K562 (cell line): ENCODE results near the gene ABCA4. TPM values are rescaled to one million over a fixed set of nuclear protein-coding genes. Genes with fewer than 3 reads are reported as not detected.
"Not testable (repeated sequence)": the region's sequence is repeated elsewhere in the genome, so short reads cannot be mapped to it uniquely, and the experiment has no call there.

Experiments
- ATAC-seq: fragments of 200-7000 bp; cut with Tn5 transposase; 3 replicates; pipeline ENCODE4 v1.9.1; 2020; ENCODE audit warnings: moderate library complexity
- BruUV-seq: library from RNA; stranded (reverse); fragments of 400-500 nt; replicated peaks from 2 replicates; lab custom pipeline; 2021; lab: Mats Ljungman, UMichigan
- CTCF ChIA-PET: fragments of 300-600 bp; formaldehyde crosslinking; extraction: SDS; loops from one replicate; lab custom pipeline; 2021; ENCODE audit warnings: low intra/inter-chr PET ratio; lab: Yijun Ruan, JAX
- POLR2A ChIA-PET: fragments of 300-600, 350-650 bp; sonication (Branson Sonifier 250); formaldehyde crosslinking; extraction: SDS; loops from one replicate; lab custom pipeline; 2021; ENCODE audit warnings: antibody characterized with exemption, inconsistent platforms; lab: Yijun Ruan, JAX
- DNase-seq, 4 experiments: peaks; one replicate each; pipeline versions ENCODE4 v3.0.0 to v3.0.0-alpha.2; 2011 to 2018; ENCODE audit warnings: low spot score in 3 of 4, mixed read lengths in 3 of 4; ENCODE audit errors: extremely low read depth in 1 of 4
- FAIRE-seq: peaks from 2 replicates; lab custom pipeline; 2011; peaks lifted over from hg19 to GRCh38; lab: Jason Lieb, UNC
- H2AFZ ChIP-seq: 2 replicates; pipeline ENCODE4 v1.6.0; 2011; ENCODE audit warnings: low read depth, low read length, control low read depth, inconsistent platforms
- H3K27ac ChIP-seq: fragments of 200-600 bp; 3 replicates; pipeline ENCODE4 v1.8.0; 2011; ENCODE audit warnings: low read depth, mild to moderate bottlenecking, control low read depth, inconsistent platforms, low read length, moderate library complexity, mixed read lengths; ENCODE audit errors: extremely low read depth
- H3K27me3 ChIP-seq, 2 experiments: fragments of 300-600 bp in 1 of 2; 2 replicates in 1 of 2; 3 replicates in 1 of 2; pipeline versions ENCODE4 v1.6.0 to v1.8.0; 2011; ENCODE audit warnings: inconsistent platforms in 2 of 2, low read length in 2 of 2, mild to moderate bottlenecking in 1 of 2, mixed read lengths in 1 of 2, moderate library complexity in 1 of 2; ENCODE audit not compliant: control insufficient read depth in 2 of 2, insufficient read depth in 2 of 2
- H3K36me3 ChIP-seq: fragments of 300-600 bp; 3 replicates; pipeline ENCODE4 v1.8.0; 2011; ENCODE audit warnings: mild to moderate bottlenecking, low read length, inconsistent platforms; ENCODE audit not compliant: control insufficient read depth, insufficient read depth
- H3K4me1 ChIP-seq, 2 experiments: fragments of 200-600 bp in 1 of 2; replicated peaks in 1 of 2; 2 replicates in 1 of 2; 3 replicates in 1 of 2; pipeline versions ENCODE4 v1.5.1 to v1.8.0; 2011; ENCODE audit warnings: inconsistent platforms in 2 of 2, low read length in 2 of 2, mild to moderate bottlenecking in 1 of 2, mixed read lengths in 1 of 2, moderate library complexity in 1 of 2; ENCODE audit not compliant: control insufficient read depth in 2 of 2, insufficient read depth in 2 of 2
- H3K4me2 ChIP-seq: 2 replicates; pipeline ENCODE4 v1.6.1; 2011; ENCODE audit warnings: low read length, control low read depth, inconsistent platforms, mixed read lengths; ENCODE audit not compliant: insufficient read depth
- H3K4me3 ChIP-seq: fragments of 200-600 bp; sonication (generic), shearing (Covaris generic); 2 replicates; pipeline ENCODE4 v1.5.1; 2016; ENCODE audit warnings: control low read depth, inconsistent platforms
- H3K79me2 ChIP-seq: fragments of 200-600 bp; 3 replicates; pipeline ENCODE4 v1.8.0; 2011; ENCODE audit warnings: low read length, inconsistent platforms; ENCODE audit not compliant: control insufficient read depth, insufficient read depth
- H3K9ac ChIP-seq, 2 experiments: 2 replicates each; pipeline versions ENCODE4 v1.6.0 to v1.6.1; 2011; ENCODE audit warnings: low read depth in 2 of 2, low read length in 2 of 2, control low read depth in 1 of 2, inconsistent platforms in 1 of 2, mild to moderate bottlenecking in 1 of 2, mixed read lengths in 1 of 2; ENCODE audit not compliant: insufficient read depth in 1 of 2
- H3K9me1 ChIP-seq: one replicate; pipeline ENCODE4 v1.6.0; 2011; ENCODE audit warnings: inconsistent platforms, mild to moderate bottlenecking, low read length, moderate library complexity; ENCODE audit not compliant: control insufficient read depth, insufficient read depth
- H3K9me3 ChIP-seq: replicated peaks from 2 replicates; pipeline ENCODE4 v1.5.1; 2011; ENCODE audit warnings: low read depth, low read length, inconsistent platforms; ENCODE audit not compliant: control insufficient read depth, insufficient read depth
- H4K20me1 ChIP-seq: replicated peaks from 2 replicates; pipeline ENCODE4 v1.6.1; 2011; ENCODE audit warnings: low read length, inconsistent platforms, mixed read lengths; ENCODE audit not compliant: control insufficient read depth, insufficient read depth
- CEBPZ ChIP-seq: fragments of 150-350 bp; IDR thresholded peaks from 2 replicates; pipeline ENCODE4 v1.6.1; 2014; ENCODE audit warnings: low read depth, mild to moderate bottlenecking, low read length, borderline replicate concordance
- FOXM1 ChIP-seq, 2 experiments: fragments of 450-650 bp in 1 of 2; sonication (generic) in 1 of 2; formaldehyde crosslinking in 1 of 2; IDR thresholded peaks; 2 replicates each; pipeline versions ENCODE4 v1.6.1 to v1.9.0; 2017 to 2022; ENCODE audit warnings: low read depth in 2 of 2, mild to moderate bottlenecking in 2 of 2, missing genetic modification reagents in 1 of 2, moderate library complexity in 1 of 2
- ZNF212 ChIP-seq: fragments of 450-650 bp; formaldehyde crosslinking; IDR thresholded peaks from 2 replicates; pipeline ENCODE4 v1.4.0; 2020; ENCODE audit warnings: mild to moderate bottlenecking
- WGBS: fragments of 100-300 bp; shearing (Covaris generic); methylation state at CpG from one replicate; pipeline ENCODE4 v1.1.6; 2016; ENCODE audit warnings: low coverage, mixed read lengths; ENCODE audit not compliant: insufficient coverage; ENCODE audit errors: missing lambda C conversion rate; 5-methylcytosine and 5-hydroxymethylcytosine counted together
- in situ Hi-C: fragments of 300-500 bp; cut with MboI; formaldehyde crosslinking; loops from 4 replicates; pipeline ENCODE4 v1.15.0; 2018; ENCODE audit warnings: inconsistent platforms, mixed read lengths
- intact Hi-C: fragments of 100-400 bp; cut with micrococcal nuclease; formaldehyde crosslinking; loops from 2 replicates; pipeline ENCODE4 v1.14.2; 2022
- polyA plus RNA-seq, 8 experiments: library from polyadenylated mRNA; depleted of rRNA in 4 of 8; stranded (reverse) in 5 of 8; unstranded in 3 of 8; fragments of >200 nt; fragmentation: Nextera tagmentation in 2 of 8; fragmentation: Illumina TruSeq in 1 of 8; extraction: Ambion mirVana in 2 of 8; extraction: Trizol in 1 of 8; gene quantifications; 2 replicates each; pipeline versions ENCODE4 v1.2.1 to v1.2.3, GENCODE V29; 2011 to 2014; ENCODE audit warnings: inconsistent platforms in 1 of 8, missing spikeins in 1 of 8
- total RNA-seq, 7 experiments: library from RNA; depleted of rRNA in 6 of 7; stranded (reverse); fragments of >200 nt in 6 of 7; fragmentation: Illumina TruSeq in 2 of 7; extraction: Trizol in 2 of 7; gene quantifications; 2 replicates each; pipeline versions ENCODE4 v1.2.1 to v1.2.3, GENCODE V29; 2011 to 2021; ENCODE audit warnings: low replicate concordance in 1 of 7

The ABCA4 gene
- total and polyA plus RNA-seq, 9 of the 15 experiments (the other 6 are each of a cell fraction or from before 2014, with no cell fraction given): 0.01 to 0.04 TPM; not detected in 7

GRCh38 chr1:93999840-94000415 is 121.0 kb downstream of the ABCA4 start (continued):
- TF ChIP-seq CEBPZ: no peak
- TF ChIP-seq FOXM1 (IDR thresholded peaks at IDR 0.05; ENCODE audit: low read depth): no peak
- TF ChIP-seq FOXM1 (CRISPR knock-in tag; IDR thresholded peaks at IDR 0.05; ENCODE audit: low read depth): no peak
- no peak for TF ChIP-seq ZNF212 (CRISPR knock-in tag)

- H4K20me1 ChIP-seq, BruUV-seq, H3K36me3 ChIP-seq, POLR2A ChIA-PET, in situ Hi-C loops, H2AFZ ChIP-seq, ATAC-seq, H3K9ac ChIP-seq, H3K79me2 ChIP-seq, CTCF ChIA-PET, intact Hi-C loops, H3K9me3 ChIP-seq, DNase-seq, H3K9me1 ChIP-seq, H3K4me1 ChIP-seq, FAIRE-seq, H3K4me2 ChIP-seq, H3K27ac ChIP-seq, H3K4me3 ChIP-seq: not testable (repeated sequence)
- peaks cover 2 to 35% of the 10 kb centered on the region in 2 experiments; a peak in 3 of 5 replicates for H3K27me3 ChIP-seq
- WGBS: 12% methylated on average over 4 of the region's 4 CpGs
Observed at GRCh38 chr1:93998532-93998931, 122.4 kb downstream of the ABCA4 start.
